HG03045 (cell line): Measurements from ENCODE around the gene CCNI2.

Experiments
- ATAC-seq: cut with Tn5 transposase; IDR thresholded peaks from one replicate; pipeline ENCODE4 v1.9.1; 2021; ENCODE audit warnings: mild to moderate bottlenecking, moderate library complexity; ENCODE audit not compliant: unreplicated experiment

Gene CCNI2

GRCh38 chr5:132764671-132765238 is 17.5 kb downstream of the CCNI2 start:
- no peak for ATAC-seq

GRCh38 chr5:132765311-132766019 is 18.2 kb downstream of the CCNI2 start:
- no peak for ATAC-seq

- no peak for ATAC-seq
Observed at GRCh38 chr5:132766020-132766805, 19.0 kb downstream of the CCNI2 start.

- ATAC-seq: no peak
Observed at GRCh38 chr5:132766806-132767055, 19.5 kb downstream of the CCNI2 start.

GRCh38 chr5:132767150-132767549 is 19.9 kb downstream of the CCNI2 start:
- ATAC-seq: no peak

- no peak for ATAC-seq
Observed at GRCh38 chr5:132768485-132768868, 21.3 kb downstream of the CCNI2 start.

- no peak for ATAC-seq
Observed at GRCh38 chr5:132770476-132771159, 23.4 kb downstream of the CCNI2 start.

GRCh38 chr5:132771503-132771998 is 24.3 kb downstream of the CCNI2 start:
- ATAC-seq: no peak

GRCh38 chr5:132772291-132773070 is 25.3 kb downstream of the CCNI2 start:
- no peak for ATAC-seq

- ATAC-seq: no peak
Observed at GRCh38 chr5:132773114-132773513, 25.9 kb downstream of the CCNI2 start.

- no peak for ATAC-seq
Observed at GRCh38 chr5:132773601-132774355, 26.6 kb downstream of the CCNI2 start.

GRCh38 chr5:132774406-132774805 is 27.2 kb downstream of the CCNI2 start:
- ATAC-seq: no peak

GRCh38 chr5:132774896-132775295 is 27.7 kb downstream of the CCNI2 start:
- no peak for ATAC-seq

GRCh38 chr5:132775476-132775961 is 28.3 kb downstream of the CCNI2 start:
- no peak for ATAC-seq

- ATAC-seq: no peak
Observed at GRCh38 chr5:132776131-132776937, 29.1 kb downstream of the CCNI2 start.

- ATAC-seq: peak; percentile 34
Observed at GRCh38 chr5:132776938-132777208, 29.6 kb downstream of the CCNI2 start.

- ATAC-seq: peak; percentile 54
Observed at GRCh38 chr5:132777209-132778069, 30.2 kb downstream of the CCNI2 start, which contains the start of gene SEPTIN8. SEPTIN8 (minus strand) TSS chr5:132777239; CDS start chr5:132777137, 102 bp downstream.

- no peak for ATAC-seq
Observed at GRCh38 chr5:132778129-132778528, 30.9 kb downstream of the CCNI2 start.
